NCI-H2227 (cell line): ENCODE measurements around the gene TBXAS1.

Experiments
- DNase-seq: peaks from one replicate; lab custom pipeline; 2025; ENCODE audit not compliant: unreplicated experiment; lab: John Stamatoyannopoulos, UW

TBXAS1 gene

DNA sequence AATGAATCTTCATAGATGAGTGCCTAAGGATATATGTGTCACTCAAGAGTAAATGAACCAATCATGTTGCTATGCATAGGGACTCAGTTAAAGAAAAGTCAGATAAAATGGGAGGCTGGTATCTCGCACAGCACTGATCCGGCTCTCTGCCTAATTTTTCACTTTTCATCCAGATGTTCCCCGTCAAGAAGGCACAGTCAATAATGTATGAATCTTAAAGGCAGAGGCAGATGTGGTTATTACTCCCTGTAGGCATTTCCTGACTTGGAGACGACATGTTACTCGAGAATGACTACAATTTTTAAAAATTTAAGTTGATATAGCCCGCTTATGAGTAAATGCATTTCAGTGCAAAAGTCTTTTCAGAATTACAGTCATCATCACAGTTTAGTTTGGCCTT, 113.6 kb downstream of the TBXAS1 start:
- DNase-seq = no peak

DNA sequence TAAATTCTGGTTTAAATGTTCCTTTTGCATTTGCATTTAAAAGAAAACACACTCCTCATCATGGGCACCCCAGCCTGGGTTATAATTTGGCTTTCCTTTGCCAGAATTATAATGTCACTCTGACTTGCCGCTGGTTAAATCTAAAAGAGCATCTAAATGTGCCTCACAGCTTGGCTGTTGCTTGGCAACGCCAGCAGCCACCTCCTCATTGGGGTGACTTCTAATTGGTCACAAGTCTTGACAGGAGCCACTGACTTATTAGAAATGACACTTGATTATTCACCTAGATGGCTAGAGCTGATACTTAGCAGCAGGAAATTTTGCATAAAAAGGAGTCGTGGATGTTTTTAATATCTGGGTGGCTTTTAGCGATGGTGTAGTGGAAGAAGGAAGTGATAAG, 114.3 kb downstream of the TBXAS1 start:
- DNase-seq = peak; percentile 59

- no peak for DNase-seq
Observed at GRCh38 chr7:139944248-139944647, 115.2 kb downstream of the TBXAS1 start.

DNA sequence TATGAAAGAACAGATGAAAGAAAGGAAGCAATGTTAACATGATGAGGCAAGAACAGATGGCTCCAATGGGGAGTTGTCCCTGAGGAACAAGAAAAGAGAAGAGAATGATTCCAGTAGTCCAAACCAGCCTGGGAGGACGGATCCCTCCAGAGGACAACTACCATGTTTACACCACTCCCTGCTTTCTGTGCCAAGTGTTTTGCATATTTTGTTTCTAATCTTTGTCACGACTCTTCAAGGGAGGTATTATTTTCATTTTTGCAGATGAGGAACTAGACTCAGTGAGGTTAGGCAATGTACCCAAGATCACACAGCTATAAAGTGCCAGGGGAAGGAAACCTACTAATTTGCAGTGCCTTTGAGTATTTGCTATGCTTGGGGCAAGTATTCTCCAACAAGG, 117.5 kb downstream of the TBXAS1 start:
- DNase-seq = no peak

DNA sequence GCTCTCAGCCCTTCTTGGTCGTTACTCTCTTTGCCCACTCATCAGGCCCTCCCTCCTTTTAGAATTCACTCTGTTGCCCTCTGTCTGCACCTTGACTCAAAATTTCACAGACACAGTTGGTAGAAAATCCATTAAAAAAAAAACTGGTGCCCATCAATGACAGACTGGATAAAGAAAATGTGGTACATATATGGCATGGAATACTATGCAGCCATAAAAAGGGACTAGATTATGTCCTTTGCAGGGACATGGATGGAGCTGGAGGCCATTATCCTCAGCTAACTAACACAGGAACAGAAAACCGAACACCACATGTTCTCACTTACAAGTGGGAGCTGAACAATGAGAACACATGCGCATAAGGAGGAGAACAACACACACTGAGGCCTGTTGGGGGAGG, 118.0 kb downstream of the TBXAS1 start:
- no peak for DNase-seq

GRCh38 chr7:139948167-139948566, 119.1 kb downstream of the TBXAS1 start:
- no peak for DNase-seq

GRCh38 chr7:139948587-139949335, 119.7 kb downstream of the TBXAS1 start:
- no peak for DNase-seq

- DNase-seq = no peak
Observed at GRCh38 chr7:139949629-139950028, 120.6 kb downstream of the TBXAS1 start.

GRCh38 chr7:139950881-139951525, 121.9 kb downstream of the TBXAS1 start:
- no peak for DNase-seq

DNA sequence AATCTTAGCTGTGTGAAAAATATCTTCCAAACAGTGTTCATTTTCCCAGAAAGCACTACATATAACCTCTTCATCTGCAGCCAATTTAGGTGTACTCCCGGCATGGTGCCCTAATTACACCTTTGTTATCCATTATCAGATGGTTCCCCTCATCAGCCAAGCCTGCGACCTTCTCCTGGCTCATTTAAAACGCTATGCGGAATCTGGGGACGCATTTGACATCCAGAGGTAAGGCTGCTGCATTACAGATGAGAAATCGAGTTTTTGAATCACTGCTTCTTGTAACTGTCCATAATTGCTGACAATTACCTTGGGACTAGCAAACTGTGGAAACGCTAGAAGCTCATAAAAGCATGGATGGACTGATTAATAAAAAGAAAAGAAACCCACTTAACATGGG, 124.2 kb downstream of the TBXAS1 start:
- DNase-seq = peak; percentile 79

DNA sequence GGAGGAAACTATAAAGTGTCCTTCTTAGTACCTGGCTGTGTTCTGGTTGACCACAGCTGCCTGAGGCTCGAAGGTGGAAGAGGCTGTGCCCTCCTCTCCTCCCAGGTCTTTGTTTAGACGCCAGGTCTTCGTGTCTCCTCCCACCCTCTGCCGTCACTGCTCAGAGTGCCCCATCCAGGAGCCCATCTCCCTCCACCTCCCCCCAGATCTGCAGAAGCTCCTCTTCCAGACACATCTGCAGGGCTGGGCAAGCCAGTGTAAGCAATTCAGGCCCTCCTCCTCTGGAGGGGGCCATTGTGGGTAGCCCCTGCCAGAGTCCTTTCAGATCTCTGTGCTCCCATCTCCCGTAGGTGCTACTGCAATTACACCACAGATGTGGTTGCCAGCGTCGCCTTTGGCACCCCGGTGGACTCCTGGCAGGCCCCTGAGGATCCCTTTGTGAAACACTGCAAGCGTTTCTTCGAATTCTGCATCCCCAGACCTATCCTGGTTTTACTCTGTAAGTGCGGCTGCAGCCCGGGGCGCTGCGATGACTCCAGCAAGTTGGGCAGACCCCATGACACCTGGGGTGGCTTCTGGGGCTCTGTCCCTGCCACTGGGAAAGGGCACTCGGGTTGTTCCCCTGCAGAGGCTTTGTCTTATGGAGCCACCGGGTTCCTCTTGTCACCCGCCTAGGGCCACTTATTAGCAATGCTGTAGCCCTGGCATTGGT, 126.2 kb downstream of the TBXAS1 start:
- peak; percentile 24 for DNase-seq

DNA sequence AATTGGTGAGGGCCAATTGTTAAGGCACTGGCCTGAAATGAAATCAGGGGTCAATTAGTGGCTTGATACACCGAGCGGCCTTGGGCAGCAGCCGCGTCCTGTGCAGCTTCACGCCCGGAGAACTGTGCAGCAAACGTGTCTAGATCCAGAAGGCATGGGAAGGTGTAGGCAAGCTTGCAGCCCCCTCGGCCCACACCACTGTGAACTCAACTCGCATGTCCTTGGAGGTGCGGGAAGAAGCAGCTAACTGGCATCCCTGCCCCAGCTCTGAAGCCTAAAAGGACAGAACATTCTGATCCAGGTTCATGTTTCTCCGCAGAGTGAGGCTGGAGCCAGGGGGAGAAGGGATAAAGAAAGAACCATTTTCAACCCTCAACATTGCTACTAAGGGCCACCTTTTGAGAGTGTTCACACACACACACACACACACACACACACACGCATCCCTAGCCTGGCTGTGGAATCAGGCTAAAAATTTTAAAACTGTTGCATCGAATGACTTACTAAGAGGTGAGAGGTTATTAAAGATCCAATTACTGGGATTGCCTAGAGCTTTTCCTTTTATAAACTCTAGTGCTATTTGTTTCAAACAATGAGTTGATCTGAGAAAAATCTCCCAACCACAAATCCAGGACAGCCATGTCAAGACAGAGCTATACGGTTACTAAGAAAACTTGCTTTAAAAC, 129.7 kb downstream of the TBXAS1 start:
- DNase-seq = no peak

DNA sequence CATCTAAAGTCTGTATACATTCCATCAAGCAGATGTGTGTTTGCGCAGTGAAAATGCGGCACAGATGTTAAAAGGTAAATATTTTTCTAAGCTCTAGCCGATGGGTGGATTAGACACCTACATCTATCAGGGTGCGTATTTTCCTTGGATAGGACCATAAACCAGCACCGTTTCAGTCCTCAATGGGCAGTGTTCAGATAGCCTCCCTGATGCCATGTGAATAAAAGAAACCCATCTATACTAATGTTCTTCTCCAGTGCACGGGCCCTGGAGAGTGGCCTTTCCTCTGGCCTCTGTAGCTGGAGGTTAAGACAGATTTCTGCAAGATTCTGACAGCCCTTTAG, 130.2 kb downstream of the TBXAS1 start:
- DNase-seq = no peak

DNA sequence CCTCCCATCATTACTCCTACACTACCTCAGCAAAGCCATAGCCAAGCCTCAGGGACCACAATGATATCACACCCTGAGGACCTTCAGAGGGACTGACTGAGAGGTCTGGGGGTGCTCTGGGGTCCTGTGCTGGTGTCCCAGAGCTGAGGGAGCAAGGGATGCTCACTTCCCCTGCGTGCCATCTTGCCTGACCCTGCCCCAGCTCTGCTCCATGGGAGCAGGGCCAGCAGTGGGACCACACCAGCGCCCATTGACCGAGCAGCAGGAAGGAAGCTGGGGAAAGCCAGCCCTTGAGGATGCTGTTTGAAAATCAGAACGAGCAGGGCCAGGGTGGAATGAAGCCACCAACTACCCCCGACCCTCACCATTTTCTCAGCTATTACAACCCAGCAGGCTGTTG, 130.7 kb downstream of the TBXAS1 start:
- no peak for DNase-seq

DNA sequence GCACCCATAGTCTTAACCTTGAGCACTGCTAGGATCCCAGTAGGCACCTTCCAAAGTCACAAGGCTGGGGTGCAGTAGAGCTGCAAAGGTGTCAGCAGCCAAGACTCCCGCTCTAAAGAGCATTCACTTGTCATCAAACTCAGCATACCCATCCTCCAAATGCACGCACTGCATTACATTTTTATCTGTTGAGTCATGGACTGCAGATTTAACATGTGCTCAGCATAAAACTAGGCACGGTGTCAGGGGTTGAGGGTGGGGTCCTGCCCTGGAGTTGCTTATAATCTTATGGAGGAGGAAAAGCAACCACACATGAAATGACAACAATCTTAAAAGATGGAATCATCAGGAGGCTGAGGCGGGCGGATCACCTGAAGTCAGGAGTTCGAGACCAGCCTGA, 131.1 kb downstream of the TBXAS1 start:
- DNase-seq = no peak

- DNase-seq = no peak
Observed at GRCh38 chr7:139965942-139966628, 137.0 kb downstream of the TBXAS1 start.

GRCh38 chr7:139966949-139967348, 137.9 kb downstream of the TBXAS1 start:
- no peak for DNase-seq

DNA sequence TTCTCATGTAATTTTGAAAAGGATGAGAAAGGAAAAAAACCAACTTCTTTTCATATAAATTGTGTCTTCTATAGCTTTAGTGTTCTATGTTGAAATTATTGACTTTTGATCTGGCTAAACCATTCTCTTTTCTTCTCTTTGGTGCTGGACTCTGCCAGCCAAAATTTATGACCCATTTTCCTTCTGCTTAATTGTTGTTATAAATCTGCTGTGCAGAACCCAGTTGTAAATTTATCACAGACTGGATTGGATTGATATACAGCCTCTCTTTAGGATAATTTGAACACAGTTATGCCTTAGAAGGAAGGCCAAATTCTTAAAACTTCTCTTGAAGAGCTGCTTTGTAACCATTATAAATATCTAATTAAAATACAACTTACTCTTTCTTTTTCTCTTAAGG, 139.9 kb downstream of the TBXAS1 start:
- no peak for DNase-seq

- DNase-seq = no peak
Observed at GRCh38 chr7:139972029-139972428, 143.0 kb downstream of the TBXAS1 start.

DNA sequence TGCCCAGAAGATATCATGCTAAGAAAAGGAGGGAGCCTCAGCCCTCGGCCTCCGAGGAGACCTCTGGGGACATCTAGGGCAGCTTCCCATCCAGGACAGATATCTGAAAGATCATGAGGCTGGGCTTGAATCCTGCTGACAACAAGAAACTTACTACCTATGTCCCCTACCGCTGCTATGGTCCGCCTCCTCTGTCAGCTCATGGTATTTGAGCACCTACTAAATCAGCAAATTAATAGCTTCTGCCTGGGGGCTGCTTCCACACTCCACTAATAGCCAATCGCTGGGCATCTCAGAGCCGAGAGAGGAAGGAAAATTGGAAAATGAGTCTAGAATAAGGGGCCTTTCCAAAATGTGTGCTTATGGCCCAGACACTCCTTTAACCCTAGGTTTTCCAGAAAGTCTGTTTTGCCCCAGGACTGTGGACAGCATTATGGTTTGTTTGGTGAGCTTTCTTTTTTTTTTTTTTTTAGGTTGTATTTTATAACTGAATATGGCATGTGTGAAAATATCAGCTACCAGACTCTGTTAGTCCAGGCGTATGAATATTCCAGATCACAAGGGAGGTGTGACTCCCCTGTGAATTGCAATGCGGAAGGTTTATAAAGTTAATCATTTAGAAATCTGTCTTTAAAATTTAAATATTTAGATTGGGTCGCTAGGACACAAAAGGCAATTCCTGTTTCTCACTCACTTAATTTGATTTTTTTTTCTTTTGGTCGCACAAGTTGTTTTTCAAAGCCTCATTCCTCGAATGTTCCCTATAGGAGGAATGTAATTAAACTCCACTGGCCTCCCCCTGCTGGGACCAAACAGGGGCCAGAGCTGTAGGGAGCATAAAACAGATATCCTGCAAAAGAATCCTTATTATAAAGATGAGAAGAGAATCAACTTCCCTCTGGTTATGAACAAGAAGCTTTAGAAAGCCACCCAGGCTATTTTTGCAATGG, 144.3 kb downstream of the TBXAS1 start:
- DNase-seq = no peak
